Natural killer cell (primary cell): ENCODE data around the gene LEMD1. TPM values are rescaled to one million over a fixed set of nuclear protein-coding genes. Genes with fewer than 3 reads are reported as not detected.
A peak's percentile ranks its signal among the peaks of the same experiment; 100 is the strongest.

ENCODE experiments used
- ATAC-seq, 3 donors: fragments of 150-1000 bp in 2 of 3; fragments of 200-7000 bp in 1 of 3; cut with Tn5 transposase; 1 replicate in 1 of 3; 2 replicates in 2 of 3; pipeline ENCODE4 v1.10.0; 2021; ENCODE audit warnings: mild to moderate bottlenecking in 2 of 3, moderate library complexity in 2 of 3
- DNase-seq, 2 donors: peaks; one replicate each; pipeline versions ENCODE4 v3.0.0 to v3.0.0-alpha.2; 2013 to 2021; ENCODE audit warnings: mixed read lengths in 1 of 2
- H3K27ac ChIP-seq: one replicate; pipeline ENCODE4 v1.5.1; 2013; ENCODE audit warnings: mild to moderate bottlenecking, low read length
- H3K27me3 ChIP-seq: one replicate; pipeline ENCODE4 v1.6.1; 2013; ENCODE audit warnings: low read length; ENCODE audit not compliant: control insufficient read depth, insufficient read depth
- H3K36me3 ChIP-seq: one replicate; pipeline ENCODE4 v1.6.1; 2013; ENCODE audit warnings: low read length; ENCODE audit not compliant: control insufficient read depth, insufficient read depth
- H3K4me1 ChIP-seq: one replicate; pipeline ENCODE4 v1.6.1; 2013; ENCODE audit warnings: low read length; ENCODE audit not compliant: control insufficient read depth, insufficient read depth
- H3K4me3 ChIP-seq: one replicate; pipeline ENCODE4 v1.5.1; 2013; ENCODE audit warnings: low read length
- H3K9me3 ChIP-seq: one replicate; pipeline ENCODE4 v1.6.1; 2013; ENCODE audit warnings: low read length; ENCODE audit not compliant: control insufficient read depth, insufficient read depth
- H3K27ac Mint-ChIP-seq, 2 donors: one replicate each; pipeline ENCODE4 v1.8.0; 2022; ENCODE audit warnings: mild to moderate bottlenecking in 2 of 2, mixed read lengths in 2 of 2, moderate library complexity in 1 of 2
- H3K27me3 Mint-ChIP-seq, 2 donors: one replicate each; pipeline ENCODE4 v1.8.0; 2022; ENCODE audit warnings: low read depth in 2 of 2, mixed read lengths in 2 of 2
- H3K36me3 Mint-ChIP-seq: one replicate; pipeline ENCODE4 v1.8.0; 2022; ENCODE audit warnings: mixed read lengths
- H3K4me1 Mint-ChIP-seq, 2 donors: one replicate each; pipeline ENCODE4 v1.8.0; 2022; ENCODE audit warnings: mixed read lengths in 2 of 2
- H3K4me3 Mint-ChIP-seq: one replicate; pipeline ENCODE4 v1.8.0; 2022; ENCODE audit warnings: mild to moderate bottlenecking, moderate library complexity, mixed read lengths
- H3K9me3 Mint-ChIP-seq, 2 donors: one replicate each; pipeline ENCODE4 v1.8.0; 2022; ENCODE audit warnings: mixed read lengths in 2 of 2
- CTCF ChIP-seq: fragments of 200-600 bp; IDR thresholded peaks from one replicate; pipeline ENCODE4 v1.8.0; 2022; ENCODE audit warnings: antibody characterized with exemption
- WGBS: methylation state at CpG from one replicate; pipeline ENCODE4 v1.1.7; 2013; ENCODE audit warnings: missing lambda C conversion rate; ENCODE audit not compliant: insufficient coverage; 5-methylcytosine and 5-hydroxymethylcytosine counted together
- intact Hi-C: fragments of 100-400 bp; cut with micrococcal nuclease; formaldehyde crosslinking; loops from one replicate; pipeline ENCODE4 v1.14.2; 2022
- total RNA-seq, 4 donors: library from RNA; stranded (reverse); fragments of 120-200 nt in 1 of 4; gene quantifications; one replicate each; pipeline versions ENCODE4 v1.2.3 to v1.2.4, GENCODE V29; 2013 to 2022

LEMD1 gene
- total RNA-seq, 3 donors from 2014 or later (not counting 1 experiment from before 2014, with no cell fraction given): not detected

- 96% methylated on average over 4 of the region's 4 CpGs for WGBS
- no peak overlapping the region for H3K4me3 ChIP-seq
- no peak overlapping the region for H3K27ac ChIP-seq
- DNase-seq (no peak), ATAC-seq (no peak)
- intact Hi-C loops: no loop called here
- peaks cover 14 to 16% of the 10 kb centered on the region in 2 donors for H3K27me3 Mint-ChIP-seq
- H3K4me1 ChIP-seq: no peaks in the 10 kb centered on the region
- H3K36me3 Mint-ChIP-seq: no peaks in the 10 kb centered on the region
- no peak overlapping the region for H3K4me3 Mint-ChIP-seq
- no peaks in the 10 kb centered on the region for H3K9me3 ChIP-seq
- no peaks in the 10 kb centered on the region for H3K36me3 ChIP-seq
- no peak for TF ChIP-seq CTCF
- no peaks in the 10 kb centered on the region for H3K9me3 Mint-ChIP-seq
- peaks cover 3% of the 10 kb centered on the region for H3K27me3 ChIP-seq
- no peaks in the 10 kb centered on the region for H3K4me1 Mint-ChIP-seq
- H3K27ac Mint-ChIP-seq: no peak overlapping the region
Measured at GRCh38 chr1:205398586-205398985, 23.3 kb downstream of the LEMD1 start.

GRCh38 chr1:205396967-205397616, 24.8 kb downstream of the LEMD1 start:
- intact Hi-C loops: loop anchor here (1.0 kb wide), 2 partner anchors 88 to 127 kb away; no protein-coding TSS in a partner anchor
- H3K9me3 Mint-ChIP-seq: no peaks in the 10 kb centered on the region
- Histone ChIP-seq H3K4me3 (no peak overlapping the region), H3K27me3 (peaks cover 3% of the 10 kb centered on the region), H3K27ac (no peak overlapping the region), H3K4me1 (no peaks in the 10 kb centered on the region), H3K36me3 (no peaks in the 10 kb centered on the region), H3K9me3 (no peaks in the 10 kb centered on the region)
- TF ChIP-seq CTCF: peak; percentile 70
- no peak overlapping the region for H3K4me3 Mint-ChIP-seq
- ATAC-seq (peak; percentile 52 to 74 (median 57)), DNase-seq (peak in 1 of 2 donors; percentile 71)
- H3K4me1 Mint-ChIP-seq: no peaks in the 10 kb centered on the region
- no peak overlapping the region for H3K27ac Mint-ChIP-seq
- 8% methylated on average over 6 of the region's 6 CpGs for WGBS
- H3K36me3 Mint-ChIP-seq: no peaks in the 10 kb centered on the region
- H3K27me3 Mint-ChIP-seq: peaks cover 21 to 27% of the 10 kb centered on the region in 2 donors

GRCh38 chr1:205395616-205396015, 26.2 kb downstream of the LEMD1 start:
- H3K4me1 ChIP-seq: no peaks in the 10 kb centered on the region
- Mint-ChIP-seq H3K4me3 (no peak overlapping the region), H3K36me3 (no peaks in the 10 kb centered on the region), H3K9me3 (no peaks in the 10 kb centered on the region), H3K27ac (no peak overlapping the region), H3K27me3 (peaks cover 29 to 39% of the 10 kb centered on the region in 2 donors), H3K4me1 (no peaks in the 10 kb centered on the region)
- intact Hi-C loops: no loop called here
- DNase-seq: no peak
- no peak for TF ChIP-seq CTCF
- no peaks in the 10 kb centered on the region for H3K9me3 ChIP-seq
- H3K4me3 ChIP-seq: no peak overlapping the region
- H3K36me3 ChIP-seq: no peaks in the 10 kb centered on the region
- WGBS: 71% methylated on average over 1 of the region's 3 CpGs
- H3K27me3 ChIP-seq: peaks cover 6% of the 10 kb centered on the region
- no peak overlapping the region for H3K27ac ChIP-seq
- ATAC-seq: no peak

GRCh38 chr1:205392650-205393049, 29.2 kb downstream of the LEMD1 start:
- no peak for ATAC-seq
- Mint-ChIP-seq H3K4me1 (no peaks in the 10 kb centered on the region), H3K27me3 (peaks cover 34 to 52% of the 10 kb centered on the region in 2 donors)

More at GRCh38 chr1:205392650-205393049, 29.2 kb downstream of the LEMD1 start:
- Histone ChIP-seq H3K4me1 (no peaks in the 10 kb centered on the region), H3K27me3 (peaks cover 9% of the 10 kb centered on the region), H3K9me3 (no peaks in the 10 kb centered on the region), H3K27ac (no peak overlapping the region), H3K4me3 (no peak overlapping the region), H3K36me3 (no peaks in the 10 kb centered on the region)
- H3K27ac Mint-ChIP-seq: no peak overlapping the region
- H3K36me3 Mint-ChIP-seq: no peaks in the 10 kb centered on the region
- WGBS: 100% methylated on average over 1 of the region's 1 CpG
- no peak for DNase-seq
- H3K4me3 Mint-ChIP-seq: no peak overlapping the region
- no peak for TF ChIP-seq CTCF
- intact Hi-C loops: no loop called here
- H3K9me3 Mint-ChIP-seq: no peaks in the 10 kb centered on the region
